PC-9 (cell line): Measurements from ENCODE around the gene TMEM271.

Experiments
- CTCF ChIP-seq: fragments of 200-600 bp; sonication (generic); conservative IDR thresholded peaks from 2 replicates; pipeline ENCODE4 v1.6.1; 2017; ENCODE audit warnings: mixed run types, antibody characterized with exemption, mild to moderate bottlenecking, moderate library complexity
- EZH2 ChIP-seq: fragments of 200-600 bp; sonication (generic); IDR thresholded peaks from 2 replicates; pipeline ENCODE4 v1.8.0; 2017; ENCODE audit warnings: antibody characterized with exemption, low read depth

GRCh38 chr4:583820-584219, 7.7 kb upstream of the TMEM271 start:
- TF ChIP-seq CTCF (no peak), EZH2 (no peak)
